Measurements from ENCODE around the gene AGTPBP1. TPM values are rescaled to one million over a fixed set of nuclear protein-coding genes. Genes with fewer than 3 reads are reported as not detected.

AGTPBP1 gene
- total and polyA plus RNA-seq, 2 experiments from 2014 or later = 31.4 to 58.0 TPM

- TF ChIP-seq, protein P1, sequence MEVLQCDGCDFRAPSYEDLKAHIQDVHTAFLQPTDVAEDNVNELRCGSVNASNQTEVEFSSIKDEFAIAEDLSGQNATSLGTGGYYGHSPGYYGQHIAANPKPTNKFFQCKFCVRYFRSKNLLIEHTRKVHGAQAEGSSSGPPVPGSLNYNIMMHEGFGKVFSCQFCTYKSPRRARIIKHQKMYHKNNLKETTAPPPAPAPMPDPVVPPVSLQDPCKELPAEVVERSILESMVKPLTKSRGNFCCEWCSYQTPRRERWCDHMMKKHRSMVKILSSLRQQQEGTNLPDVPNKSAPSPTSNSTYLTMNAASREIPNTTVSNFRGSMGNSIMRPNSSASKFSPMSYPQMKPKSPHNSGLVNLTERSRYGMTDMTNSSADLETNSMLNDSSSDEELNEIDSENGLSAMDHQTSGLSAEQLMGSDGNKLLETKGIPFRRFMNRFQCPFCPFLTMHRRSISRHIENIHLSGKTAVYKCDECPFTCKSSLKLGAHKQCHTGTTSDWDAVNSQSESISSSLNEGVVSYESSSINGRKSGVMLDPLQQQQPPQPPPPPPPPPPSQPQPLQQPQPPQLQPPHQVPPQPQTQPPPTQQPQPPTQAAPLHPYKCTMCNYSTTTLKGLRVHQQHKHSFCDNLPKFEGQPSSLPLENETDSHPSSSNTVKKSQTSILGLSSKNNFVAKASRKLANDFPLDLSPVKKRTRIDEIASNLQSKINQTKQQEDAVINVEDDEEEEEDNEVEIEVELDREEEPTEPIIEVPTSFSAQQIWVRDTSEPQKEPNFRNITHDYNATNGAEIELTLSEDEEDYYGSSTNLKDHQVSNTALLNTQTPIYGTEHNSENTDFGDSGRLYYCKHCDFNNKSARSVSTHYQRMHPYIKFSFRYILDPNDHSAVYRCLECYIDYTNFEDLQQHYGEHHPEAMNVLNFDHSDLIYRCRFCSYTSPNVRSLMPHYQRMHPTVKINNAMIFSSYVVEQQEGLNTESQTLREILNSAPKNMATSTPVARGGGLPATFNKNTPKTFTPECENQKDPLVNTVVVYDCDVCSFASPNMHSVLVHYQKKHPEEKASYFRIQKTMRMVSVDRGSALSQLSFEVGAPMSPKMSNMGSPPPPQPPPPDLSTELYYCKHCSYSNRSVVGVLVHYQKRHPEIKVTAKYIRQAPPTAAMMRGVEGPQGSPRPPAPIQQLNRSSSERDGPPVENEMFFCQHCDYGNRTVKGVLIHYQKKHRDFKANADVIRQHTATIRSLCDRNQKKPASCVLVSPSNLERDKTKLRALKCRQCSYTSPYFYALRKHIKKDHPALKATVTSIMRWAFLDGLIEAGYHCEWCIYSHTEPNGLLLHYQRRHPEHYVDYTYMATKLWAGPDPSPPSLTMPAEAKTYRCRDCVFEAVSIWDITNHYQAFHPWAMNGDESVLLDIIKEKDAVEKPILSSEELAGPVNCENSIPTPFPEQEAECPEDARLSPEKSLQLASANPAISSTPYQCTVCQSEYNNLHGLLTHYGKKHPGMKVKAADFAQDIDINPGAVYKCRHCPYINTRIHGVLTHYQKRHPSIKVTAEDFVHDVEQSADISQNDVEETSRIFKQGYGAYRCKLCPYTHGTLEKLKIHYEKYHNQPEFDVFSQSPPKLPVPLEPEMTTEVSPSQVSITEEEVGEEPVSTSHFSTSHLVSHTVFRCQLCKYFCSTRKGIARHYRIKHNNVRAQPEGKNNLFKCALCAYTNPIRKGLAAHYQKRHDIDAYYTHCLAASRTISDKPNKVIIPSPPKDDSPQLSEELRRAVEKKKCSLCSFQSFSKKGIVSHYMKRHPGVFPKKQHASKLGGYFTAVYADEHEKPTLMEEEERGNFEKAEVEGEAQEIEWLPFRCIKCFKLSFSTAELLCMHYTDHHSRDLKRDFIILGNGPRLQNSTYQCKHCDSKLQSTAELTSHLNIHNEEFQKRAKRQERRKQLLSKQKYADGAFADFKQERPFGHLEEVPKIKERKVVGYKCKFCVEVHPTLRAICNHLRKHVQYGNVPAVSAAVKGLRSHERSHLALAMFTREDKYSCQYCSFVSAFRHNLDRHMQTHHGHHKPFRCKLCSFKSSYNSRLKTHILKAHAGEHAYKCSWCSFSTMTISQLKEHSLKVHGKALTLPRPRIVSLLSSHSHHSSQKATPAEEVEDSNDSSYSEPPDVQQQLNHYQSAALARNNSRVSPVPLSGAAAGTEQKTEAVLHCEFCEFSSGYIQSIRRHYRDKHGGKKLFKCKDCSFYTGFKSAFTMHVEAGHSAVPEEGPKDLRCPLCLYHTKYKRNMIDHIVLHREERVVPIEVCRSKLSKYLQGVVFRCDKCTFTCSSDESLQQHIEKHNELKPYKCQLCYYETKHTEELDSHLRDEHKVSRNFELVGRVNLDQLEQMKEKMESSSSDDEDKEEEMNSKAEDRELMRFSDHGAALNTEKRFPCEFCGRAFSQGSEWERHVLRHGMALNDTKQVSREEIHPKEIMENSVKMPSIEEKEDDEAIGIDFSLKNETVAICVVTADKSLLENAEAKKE (CRISPR knock-in tag; IDR thresholded peaks at IDR 0.05) = no peak
- TF ChIP-seq NANOG (IDR thresholded peaks at IDR 0.05; ENCODE audit: borderline replicate concordance) = no peak
- no peak for TF ChIP-seq ZNF331 (CRISPR knock-in tag; IDR thresholded peaks at IDR 0.05; ENCODE audit: low read depth)
- TF ChIP-seq ZNF114 (CRISPR knock-in tag; IDR thresholded peaks at IDR 0.05) = no peak
- TF ChIP-seq, protein P2, sequence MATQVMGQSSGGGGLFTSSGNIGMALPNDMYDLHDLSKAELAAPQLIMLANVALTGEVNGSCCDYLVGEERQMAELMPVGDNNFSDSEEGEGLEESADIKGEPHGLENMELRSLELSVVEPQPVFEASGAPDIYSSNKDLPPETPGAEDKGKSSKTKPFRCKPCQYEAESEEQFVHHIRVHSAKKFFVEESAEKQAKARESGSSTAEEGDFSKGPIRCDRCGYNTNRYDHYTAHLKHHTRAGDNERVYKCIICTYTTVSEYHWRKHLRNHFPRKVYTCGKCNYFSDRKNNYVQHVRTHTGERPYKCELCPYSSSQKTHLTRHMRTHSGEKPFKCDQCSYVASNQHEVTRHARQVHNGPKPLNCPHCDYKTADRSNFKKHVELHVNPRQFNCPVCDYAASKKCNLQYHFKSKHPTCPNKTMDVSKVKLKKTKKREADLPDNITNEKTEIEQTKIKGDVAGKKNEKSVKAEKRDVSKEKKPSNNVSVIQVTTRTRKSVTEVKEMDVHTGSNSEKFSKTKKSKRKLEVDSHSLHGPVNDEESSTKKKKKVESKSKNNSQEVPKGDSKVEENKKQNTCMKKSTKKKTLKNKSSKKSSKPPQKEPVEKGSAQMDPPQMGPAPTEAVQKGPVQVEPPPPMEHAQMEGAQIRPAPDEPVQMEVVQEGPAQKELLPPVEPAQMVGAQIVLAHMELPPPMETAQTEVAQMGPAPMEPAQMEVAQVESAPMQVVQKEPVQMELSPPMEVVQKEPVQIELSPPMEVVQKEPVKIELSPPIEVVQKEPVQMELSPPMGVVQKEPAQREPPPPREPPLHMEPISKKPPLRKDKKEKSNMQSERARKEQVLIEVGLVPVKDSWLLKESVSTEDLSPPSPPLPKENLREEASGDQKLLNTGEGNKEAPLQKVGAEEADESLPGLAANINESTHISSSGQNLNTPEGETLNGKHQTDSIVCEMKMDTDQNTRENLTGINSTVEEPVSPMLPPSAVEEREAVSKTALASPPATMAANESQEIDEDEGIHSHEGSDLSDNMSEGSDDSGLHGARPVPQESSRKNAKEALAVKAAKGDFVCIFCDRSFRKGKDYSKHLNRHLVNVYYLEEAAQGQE (IDR thresholded peaks at IDR 0.05; ENCODE audit: unreplicated experiment) = no peak
- TF ChIP-seq EZH2 (IDR thresholded peaks at IDR 0.05; ENCODE audit: low read depth, unreplicated experiment) = no peak
Observed at GRCh38 chr9:85730916-85731630, 10.7 kb downstream of the AGTPBP1 start (continued).
